SU-DHL-6 (cell line): ENCODE measurements around the gene MAD2L1.

Experiments used
- CTCF ChIP-seq: fragments of 200-600 bp; sonication (generic); IDR thresholded peaks from one replicate; pipeline ENCODE4 v1.5.1; 2017; ENCODE audit warnings: antibody characterized with exemption, mild to moderate bottlenecking, low read length, moderate library complexity; ENCODE audit not compliant: insufficient read depth, poor library complexity, severe bottlenecking
- EZH2phosphoT487 ChIP-seq: fragments of 200-600 bp; sonication (generic), shearing (Covaris generic); conservative IDR thresholded peaks from 2 replicates; pipeline ENCODE4 v1.6.1; 2018; ENCODE audit warnings: mild to moderate bottlenecking, antibody characterized with exemption, low read length, moderate library complexity, mixed read lengths

- TF ChIP-seq EZH2phosphoT487 (no peak), CTCF (no peak)
These were observed 13.9 kb upstream of the MAD2L1 start for GRCh38 chr4:120080533-120080932.
